Esophagus mucosa (tissue), 1 donor: ENCODE results near the gene HELQ. TPM values are rescaled to one million over a fixed set of nuclear protein-coding genes. Genes with fewer than 3 reads are reported as not detected.

Experiments used
- ATAC-seq: fragments of 200-7000 bp; cut with Tn5 transposase; one replicate; pipeline ENCODE4 v1.9.1; 2020
- total RNA-seq: library from RNA; stranded (reverse); gene quantifications from one replicate; pipeline ENCODE4 v1.2.4, GENCODE V29; 2023
- donor health status: DM: yes; HTN: yes; CAD: no.

HELQ gene
- total RNA-seq, 1 donor from 2014 or later, result 8.0 TPM

DNA sequence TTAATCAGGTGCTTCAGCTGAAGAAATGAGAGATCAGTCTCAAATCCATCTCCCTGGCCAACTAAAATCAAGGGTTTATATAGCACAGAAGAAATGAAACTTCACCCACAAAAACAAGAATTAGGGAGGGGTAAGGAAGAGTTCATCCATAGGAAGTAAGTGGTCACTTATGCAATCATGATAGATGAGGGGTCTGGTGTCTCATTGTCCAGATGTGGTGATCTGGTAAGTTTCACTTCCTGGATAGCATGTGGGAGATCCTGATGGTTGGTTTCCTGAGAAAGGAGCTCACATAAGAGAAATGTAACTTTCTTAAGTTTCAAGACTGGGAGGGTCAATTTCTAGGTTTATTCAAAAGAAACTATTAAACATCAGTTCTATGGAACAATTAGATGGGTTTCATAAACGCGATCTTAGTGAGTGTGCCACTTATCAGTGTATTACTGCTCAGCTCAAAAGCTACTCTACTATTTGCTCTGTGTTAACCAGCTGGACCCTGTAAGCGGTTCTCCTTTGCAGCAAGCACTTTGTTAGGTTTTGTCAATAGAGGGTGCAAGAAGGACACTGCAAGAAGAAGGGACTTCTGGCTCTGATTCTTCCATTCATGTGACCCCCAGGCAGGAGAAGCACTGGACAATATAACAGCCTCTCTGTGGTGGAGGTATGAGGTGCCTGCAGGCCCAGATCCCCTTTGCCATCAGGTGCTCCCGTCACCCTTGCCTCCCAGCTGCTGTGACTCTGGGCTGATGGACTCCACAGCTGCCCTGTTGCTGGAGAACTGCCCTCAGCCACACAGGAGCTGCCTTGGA lies 85.6 kb downstream of the HELQ start:
- peak; percentile 11 for ATAC-seq

DNA sequence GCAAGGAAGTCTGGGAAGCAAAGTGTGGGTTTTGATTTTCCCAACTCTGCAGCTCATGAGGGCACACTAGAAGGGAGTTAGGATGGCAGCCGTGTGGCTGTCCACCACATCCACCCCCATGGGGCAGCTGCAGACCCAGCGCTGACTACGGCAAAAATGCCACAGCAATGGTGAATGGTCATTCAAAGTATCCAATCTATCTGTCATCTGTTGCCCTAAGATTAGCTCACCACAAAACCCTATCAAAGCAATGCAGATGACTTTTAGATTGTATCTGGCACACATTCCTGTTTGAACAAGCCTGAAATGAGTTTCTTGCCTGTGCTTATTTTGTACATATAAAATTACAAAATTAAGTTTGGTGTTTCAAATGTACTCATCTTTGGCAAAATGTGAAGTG lies 91.3 kb downstream of the HELQ start:
- ATAC-seq, result no peak

DNA sequence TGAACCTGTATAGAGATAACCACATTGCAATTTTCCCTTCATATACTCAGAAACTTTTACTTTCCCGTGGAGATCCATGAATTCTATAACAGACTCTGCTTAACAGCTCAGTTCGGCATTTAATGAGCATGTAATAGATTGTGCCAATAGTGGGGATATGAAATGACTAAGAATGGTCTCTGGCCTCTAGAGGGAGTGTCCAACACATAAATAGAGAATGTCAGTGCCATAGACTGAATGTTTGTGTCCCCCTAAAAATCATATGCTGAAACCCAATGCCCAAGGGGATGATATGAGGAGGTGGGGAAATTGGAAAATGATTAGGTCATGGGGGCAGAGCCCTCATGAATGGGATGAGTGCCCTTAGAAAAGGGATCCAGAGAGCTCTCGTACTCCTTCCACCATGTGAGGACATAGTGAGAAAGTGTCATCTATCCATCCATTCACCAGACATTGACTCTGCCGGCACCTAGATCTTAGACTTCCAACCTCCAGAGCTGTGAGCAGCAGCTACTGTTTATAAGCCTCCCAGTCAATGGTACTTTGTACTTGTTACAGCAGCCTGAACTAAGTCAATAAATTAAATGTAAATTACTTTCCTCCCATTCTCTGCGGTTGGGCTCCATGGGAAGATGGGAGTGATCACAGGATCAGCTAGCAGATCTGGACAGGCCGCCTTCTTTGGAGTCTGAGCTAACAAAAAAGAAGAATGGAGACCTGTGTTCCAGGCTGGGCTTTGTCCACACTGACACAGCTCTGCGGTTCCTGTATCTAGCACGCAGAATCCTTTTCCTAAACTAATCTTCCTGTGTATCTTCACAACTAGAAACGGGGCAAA lies 92.9 kb downstream of the HELQ start:
- peak; percentile 42 for ATAC-seq

- ATAC-seq, result no peak
Observed at GRCh38 chr4:83361416-83362103, 94.1 kb downstream of the HELQ start.

DNA sequence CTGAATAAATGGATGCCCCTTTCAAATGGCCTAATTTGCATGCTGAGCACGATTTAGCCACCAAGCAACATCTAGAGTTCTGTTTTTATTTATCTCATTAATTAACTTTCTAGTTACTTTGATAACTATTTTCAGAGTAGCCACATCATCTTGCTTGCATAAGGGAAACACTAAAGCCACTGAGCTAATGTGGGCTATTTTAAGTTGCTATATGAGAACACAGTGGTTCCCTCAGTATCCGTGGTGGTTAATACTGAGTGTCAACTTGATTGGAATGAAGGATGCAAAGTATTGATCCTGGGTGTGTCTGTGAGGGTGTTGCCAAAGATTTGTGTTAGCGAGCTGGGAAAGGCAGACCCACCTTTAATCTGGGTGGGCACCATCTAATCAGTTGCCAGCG lies 95.6 kb downstream of the HELQ start:
- ATAC-seq, result no peak

- peak; percentile 41 for ATAC-seq
Observed at GRCh38 chr4:83358410-83358809, 97.2 kb downstream of the HELQ start.

Other genes with a start within 250 kb of the HELQ start
- 16.7 TPM for gene COQ2, start 171.0 kb downstream of the HELQ start, total RNA-seq
- 15.4 TPM for gene HPSE, start 121.0 kb downstream of the HELQ start, total RNA-seq
- 51.4 TPM for gene MRPS18C, start 235 bp upstream of the HELQ start, total RNA-seq
- 5.9 TPM for gene ABRAXAS1, start 29.3 kb upstream of the HELQ start, total RNA-seq
- gene GPAT3, start 80.3 kb upstream of the HELQ start, total RNA-seq, result 9.8 TPM